ENCODE measurements around the gene ACP4. TPM values are rescaled to one million over a fixed set of nuclear protein-coding genes. Genes with fewer than 3 reads are reported as not detected.

Gene ACP4
- total RNA-seq, 2 donors from 2014 or later = not detected

Other genes starting within 250 kb of the ACP4 start
- 10 to 100 TPM in 1 of 2 donors, 1 to 10 TPM in 1; 5.3 to 13.7 TPM for gene LRRC4B, start 222.0 kb upstream of the ACP4 start, total RNA-seq
- not detected for gene SYT3, start 150.5 kb upstream of the ACP4 start, total RNA-seq
- not detected for gene C19orf81, start 141.0 kb upstream of the ACP4 start, total RNA-seq
- 1 to 10 TPM in 1 of 2 donors, under 1 TPM in 1; 0.28 to 1.6 TPM for gene SHANK1, start 70.6 kb upstream of the ACP4 start, total RNA-seq
- gene CLEC11A, start 67.1 kb upstream of the ACP4 start, total RNA-seq = 10 to 100 TPM; 10.5 to 35.3 TPM
- not detected for gene GPR32, start 20.0 kb upstream of the ACP4 start, total RNA-seq
- not detected for gene KLK1, start 33.4 kb downstream of the ACP4 start, total RNA-seq
- not detected for gene KLK15, start 43.2 kb downstream of the ACP4 start, total RNA-seq
- not detected for gene KLK3, start 64.5 kb downstream of the ACP4 start, total RNA-seq
- not detected for gene KLK2, start 83.0 kb downstream of the ACP4 start, total RNA-seq
- gene KLK4, start 121.0 kb downstream of the ACP4 start, total RNA-seq = not detected
- not detected for gene KLK5, start 162.6 kb downstream of the ACP4 start, total RNA-seq
- not detected for gene KLK6, start 179.2 kb downstream of the ACP4 start, total RNA-seq
- not detected for gene KLK7, start 193.5 kb downstream of the ACP4 start, total RNA-seq
- gene KLK8, start 211.2 kb downstream of the ACP4 start, total RNA-seq = not detected
- not detected for gene KLK10, start 229.3 kb downstream of the ACP4 start, total RNA-seq
- gene KLK11, start 236.2 kb downstream of the ACP4 start, total RNA-seq = under 1 TPM in 1 of 2 donors, not detected in 1; 0.85 TPM
- gene KLK12, start 244.6 kb downstream of the ACP4 start, total RNA-seq = not detected